B cell (primary cell): ENCODE results near the gene FRMPD4. TPM values are rescaled to one million over a fixed set of nuclear protein-coding genes. Genes with fewer than 3 reads are reported as not detected.

Experiments
- ATAC-seq: fragments of 200-7000 bp; cut with Tn5 transposase; one replicate; pipeline ENCODE4 v1.10.0; 2021; ENCODE audit warnings: low read depth, mild to moderate bottlenecking, moderate number of reproducible peaks, moderate library complexity
- CTCF ChIA-PET: fragments of 350-600 bp; sonication (Branson Sonifier 250); formaldehyde crosslinking; loops from one replicate; lab custom pipeline; 2021; ENCODE audit warnings: antibody characterized with exemption, inconsistent platforms; lab: Charles Lee
- POLR2A ChIA-PET: fragments of 350-600 bp; sonication (Branson Sonifier 250); formaldehyde crosslinking; loops from one replicate; lab custom pipeline; 2021; ENCODE audit warnings: antibody characterized with exemption; lab: Charles Lee
- DNase-seq: peaks from one replicate; pipeline ENCODE4 v3.0.0; 2013
- H2AFZ ChIP-seq: 2 replicates; pipeline ENCODE4 v1.6.1; 2012; ENCODE audit warnings: mild to moderate bottlenecking, low read depth, low read length; ENCODE audit not compliant: insufficient read depth, poor library complexity, severe bottlenecking
- H3K27ac ChIP-seq, 2 donors: 1 replicate in 1 of 2; 2 replicates in 1 of 2; pipeline ENCODE4 v1.5.1; 2012 to 2013; ENCODE audit warnings: low read length in 2 of 2, mild to moderate bottlenecking in 2 of 2, moderate library complexity in 1 of 2
- H3K27me3 ChIP-seq, 4 experiments: fragments of 200-600 bp in 1 of 4; sonication (generic) in 1 of 4; replicated peaks in 1 of 4; 1 replicate in 2 of 4; 2 replicates in 2 of 4; pipeline versions ENCODE4 v1.6.1 to v1.7.0; 2013 to 2016; ENCODE audit warnings: low read length in 3 of 4, mild to moderate bottlenecking in 2 of 4, mixed read lengths in 1 of 4, moderate library complexity in 1 of 4; ENCODE audit not compliant: insufficient read depth in 4 of 4, control insufficient read depth in 3 of 4; ENCODE audit errors: control extremely low read depth in 1 of 4
- H3K36me3 ChIP-seq, 2 experiments: replicated peaks in 1 of 2; 1 replicate in 1 of 2; 2 replicates in 1 of 2; pipeline versions ENCODE4 v1.6.1 to v1.7.1; 2013; ENCODE audit warnings: low read length in 1 of 2; ENCODE audit not compliant: insufficient read depth in 2 of 2, control insufficient read depth in 1 of 2; ENCODE audit errors: control extremely low read depth in 1 of 2, extremely low read depth in 1 of 2
- H3K4me1 ChIP-seq, 2 donors: fragments of 200-600 bp in 1 of 2; sonication (generic) in 1 of 2; 1 replicate in 1 of 2; 2 replicates in 1 of 2; pipeline versions ENCODE4 v1.5.1 to v1.6.1; 2013 to 2017; ENCODE audit warnings: low read length in 2 of 2; ENCODE audit not compliant: control insufficient read depth in 2 of 2, insufficient read depth in 2 of 2
- H3K4me2 ChIP-seq: replicated peaks from 2 replicates; pipeline ENCODE3; 2012; ENCODE audit warnings: mild to moderate bottlenecking, low read depth, low read length; ENCODE audit not compliant: poor library complexity, severe bottlenecking
- H3K4me3 ChIP-seq, 5 experiments: fragments of 200-600 bp in 1 of 5; sonication (generic) in 1 of 5; 1 replicate in 3 of 5; 2 replicates in 2 of 5; pipeline versions ENCODE4 v1.5.1 to v1.7.0; 2011 to 2016; ENCODE audit warnings: low read length in 4 of 5, mild to moderate bottlenecking in 4 of 5, low read depth in 2 of 5, control low read depth in 1 of 5, moderate library complexity in 1 of 5; ENCODE audit not compliant: insufficient read depth in 1 of 5; ENCODE audit errors: control extremely low read depth in 1 of 5, extremely low read depth in 1 of 5
- H3K79me2 ChIP-seq: fragments of 200-600 bp; sonication (generic); one replicate; pipeline ENCODE4 v1.6.0; 2016; ENCODE audit warnings: low read length; ENCODE audit not compliant: control insufficient read depth, insufficient read depth
- H3K9ac ChIP-seq: fragments of 200-600 bp; sonication (generic); 2 replicates; pipeline ENCODE4 v1.6.1; 2017; ENCODE audit warnings: mild to moderate bottlenecking, low read length, moderate library complexity
- H3K9me3 ChIP-seq, 3 donors: one replicate each; pipeline versions ENCODE4 v1.6.1 to v1.7.1; 2013; ENCODE audit warnings: low read length in 2 of 3; ENCODE audit not compliant: control insufficient read depth in 2 of 3, insufficient read depth in 1 of 3; ENCODE audit errors: control extremely low read depth in 1 of 3
- H4K20me1 ChIP-seq: 2 replicates; pipeline ENCODE4 v1.6.0; 2012; ENCODE audit warnings: mild to moderate bottlenecking, low read length; ENCODE audit not compliant: insufficient read depth, control insufficient read depth, poor library complexity, severe bottlenecking
- H3K27ac Mint-ChIP-seq: one replicate; pipeline ENCODE4 v1.8.0; 2021; ENCODE audit warnings: mixed read lengths
- H3K27me3 Mint-ChIP-seq: one replicate; pipeline ENCODE4 v1.8.0; 2021; ENCODE audit warnings: mixed read lengths
- H3K4me1 Mint-ChIP-seq: one replicate; pipeline ENCODE4 v1.8.0; 2021; ENCODE audit warnings: mixed read lengths
- H3K4me3 Mint-ChIP-seq: one replicate; pipeline ENCODE4 v1.8.0; 2021; ENCODE audit warnings: mixed read lengths
- H3K9me3 Mint-ChIP-seq: one replicate; pipeline ENCODE4 v1.8.0; 2022; ENCODE audit warnings: mixed read lengths; ENCODE audit not compliant: insufficient read depth
- CTCF ChIP-seq: fragments of 200-600 bp; IDR thresholded peaks from one replicate; pipeline ENCODE4 v1.8.0; 2022; ENCODE audit warnings: antibody characterized with exemption, mild to moderate bottlenecking
- EZH2 ChIP-seq: IDR thresholded peaks from 2 replicates; pipeline ENCODE4 v1.6.1; 2012; ENCODE audit warnings: borderline replicate concordance, low read depth, mild to moderate bottlenecking, moderate library complexity, low read length; ENCODE audit not compliant: insufficient read depth, poor library complexity, severe bottlenecking
- WGBS: methylation state at CpG from one replicate; pipeline ENCODE4 v1.1.5; 2013; ENCODE audit warnings: missing lambda C conversion rate; ENCODE audit not compliant: insufficient coverage; 5-methylcytosine and 5-hydroxymethylcytosine counted together
- intact Hi-C: fragments of 100-400 bp; cut with micrococcal nuclease; formaldehyde crosslinking; loops from one replicate; pipeline ENCODE4 v1.10.0; 2022
- polyA plus RNA-seq: library from polyadenylated mRNA; depleted of rRNA; stranded (reverse); fragments of >200 nt; gene quantifications from 2 replicates; pipeline ENCODE4 v1.2.3, GENCODE V29; 2012
- total RNA-seq, 2 donors: library from RNA; stranded (reverse); fragments of 120-200 nt in 1 of 2; gene quantifications; 1 replicate in 1 of 2; 2 replicates in 1 of 2; pipeline versions ENCODE4 v1.2.3 to v1.2.4, GENCODE V29; 2013 to 2022

Gene FRMPD4
- total and polyA plus RNA-seq, 2 donors (not counting 1 experiment from before 2014, with no cell fraction given) = not detected

GRCh38 chrX:12460929-12461328 is 322.7 kb downstream of the FRMPD4 start:
- intact Hi-C loops = no loop called here
- Histone ChIP-seq H4K20me1 (no peaks in the 10 kb centered on the region), H3K36me3 (no peaks in the 10 kb centered on the region), H3K79me2 (no peaks in the 10 kb centered on the region), H3K4me1 (no peaks in the 10 kb centered on the region), H3K9me3 (no peaks in the 10 kb centered on the region), H3K4me3 (no peak overlapping the region), H3K4me2 (no peak overlapping the region), H3K27me3 (no peaks in the 10 kb centered on the region), H3K27ac (no peak overlapping the region), H3K9ac (no peak overlapping the region), H2AFZ (no peak overlapping the region)
- no peaks in the 10 kb centered on the region for H3K9me3 Mint-ChIP-seq
- WGBS = no CpG with 5 or more reads among the region's 2 CpGs
- no peaks in the 10 kb centered on the region for H3K27me3 Mint-ChIP-seq
- ATAC-seq (no peak), DNase-seq (no peak)
- ChIA-PET POLR2A (no interaction called here), CTCF (no interaction called here)
- H3K4me1 Mint-ChIP-seq = no peaks in the 10 kb centered on the region
- no peak for TF ChIP-seq EZH2
- no peak for TF ChIP-seq CTCF
- H3K27ac Mint-ChIP-seq = no peak overlapping the region
- H3K4me3 Mint-ChIP-seq = no peak overlapping the region

DNA sequence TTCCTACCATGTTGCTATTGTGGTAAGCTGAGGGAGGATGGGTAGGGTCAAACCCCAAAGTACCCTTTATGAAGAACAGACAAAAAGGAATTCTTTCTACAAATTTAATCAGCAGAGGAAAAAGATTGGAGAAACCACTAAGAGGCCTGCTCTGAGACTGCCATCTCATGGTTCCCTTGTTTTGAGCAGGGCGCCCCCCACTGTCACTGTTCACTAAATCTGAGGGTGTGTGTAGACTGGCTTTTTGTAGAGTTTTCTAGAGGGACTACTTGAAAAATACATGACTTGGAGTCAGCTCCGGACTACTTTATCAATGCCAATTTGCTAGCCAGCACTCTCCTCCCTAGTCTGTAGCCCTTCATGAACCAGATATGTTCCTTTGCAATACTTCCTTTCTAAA is 324.8 kb downstream of the FRMPD4 start:
- intact Hi-C loops = no loop called here
- Mint-ChIP-seq H3K27ac (no peak overlapping the region), H3K4me1 (no peaks in the 10 kb centered on the region), H3K4me3 (no peak overlapping the region), H3K9me3 (no peaks in the 10 kb centered on the region), H3K27me3 (peaks cover 12% of the 10 kb centered on the region)
- no peaks in the 10 kb centered on the region for H3K4me1 ChIP-seq
- no peak overlapping the region for H3K4me3 ChIP-seq
- no peaks in the 10 kb centered on the region for H3K27me3 ChIP-seq
- no CpG with 5 or more reads among the region's 2 CpGs for WGBS
- H3K9ac ChIP-seq = no peak overlapping the region
- H3K27ac ChIP-seq = no peak overlapping the region
- no peak for TF ChIP-seq CTCF
- no peak for TF ChIP-seq EZH2
- H3K9me3 ChIP-seq = no peaks in the 10 kb centered on the region
- H2AFZ ChIP-seq = no peak overlapping the region
- H3K36me3 ChIP-seq = no peaks in the 10 kb centered on the region
- ATAC-seq (no peak), DNase-seq (no peak)
- H4K20me1 ChIP-seq = no peaks in the 10 kb centered on the region
- no peaks in the 10 kb centered on the region for H3K79me2 ChIP-seq
- POLR2A ChIA-PET = no interaction called here
- CTCF ChIA-PET = no interaction called here
- H3K4me2 ChIP-seq = no peak overlapping the region
